Pericardium fibroblast (primary cell): Measurements from ENCODE around the gene PRKACA. TPM values are rescaled to one million over a fixed set of nuclear protein-coding genes. Genes with fewer than 3 reads are reported as not detected.

Source experiments
- total RNA-seq: library from RNA; depleted of rRNA; stranded (reverse); fragments of >200 nt; gene quantifications from 2 replicates; pipeline ENCODE4 v1.2.3, GENCODE V29; 2015

PRKACA gene
- total RNA-seq: 53.4 and 58.8 TPM in 2 replicates

DNA sequence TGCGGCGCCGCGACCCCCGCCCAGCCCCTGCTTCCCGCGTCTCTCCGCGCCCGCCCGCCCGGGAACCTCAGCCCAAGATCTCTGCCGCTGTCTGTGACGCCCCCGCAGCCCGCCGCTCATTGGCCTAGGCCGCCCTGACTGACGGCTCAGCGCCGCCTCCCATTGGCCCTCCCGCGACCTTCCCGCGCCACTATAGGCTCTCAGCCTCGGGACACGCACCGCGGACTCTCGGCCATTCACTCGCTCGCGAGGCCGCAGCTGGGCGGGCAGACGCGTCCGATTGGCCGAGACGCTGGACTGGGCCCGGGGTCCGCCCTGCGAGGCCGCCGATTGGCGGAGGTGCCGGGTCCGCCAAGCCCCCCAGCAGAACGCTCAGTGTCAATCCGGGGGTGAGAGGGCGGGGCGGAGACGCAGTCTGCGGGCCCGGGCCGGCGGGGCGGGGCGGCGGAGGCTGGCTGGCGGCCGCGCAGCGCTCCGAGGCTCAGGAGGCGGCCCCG, at the start of gene PRKACA:
Gene PRKACA (minus strand): TSS at position 95 of the 497 bp plus-strand sequence. CDS start 215 bp downstream, outside the sequence.

DNA sequence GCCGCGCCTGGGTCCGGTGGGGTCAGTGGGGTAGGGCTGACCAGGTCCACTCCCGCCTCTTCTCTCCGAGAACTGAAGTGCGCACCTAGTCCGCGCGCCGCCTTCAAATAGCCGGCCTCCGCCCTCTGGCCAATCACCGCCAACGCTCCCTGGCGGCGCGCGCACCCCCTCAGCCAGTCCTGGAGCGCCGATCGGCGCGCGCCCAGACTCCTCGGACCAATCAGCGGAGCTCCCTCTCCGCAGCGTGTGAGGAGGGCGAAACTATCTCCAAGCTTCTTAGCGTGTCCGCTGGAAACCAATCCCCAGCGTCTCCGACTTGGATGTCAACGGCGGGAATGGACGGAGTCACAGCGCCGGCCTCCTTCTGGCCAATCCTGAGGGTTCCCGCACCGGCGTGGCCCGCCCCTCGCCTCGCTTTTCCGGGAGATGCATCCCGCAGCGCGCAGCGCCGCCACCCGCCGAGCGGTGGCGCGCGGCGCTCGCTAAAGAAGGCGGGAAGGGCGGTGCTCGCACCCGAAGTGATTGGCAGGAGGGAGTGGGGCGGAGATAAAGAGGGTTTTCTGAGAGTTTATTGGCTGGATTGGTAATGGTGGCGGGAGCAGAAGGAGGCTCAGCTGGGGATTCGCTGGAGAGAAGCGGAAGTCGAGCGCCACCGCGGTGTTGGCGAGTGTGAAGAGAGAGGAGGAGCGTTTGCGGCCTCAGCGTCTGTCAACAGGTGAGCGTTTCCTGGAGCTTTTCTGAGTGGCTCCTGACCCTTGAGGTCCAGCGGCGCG, 19.1 kb upstream of the PRKACA start, which contains the start of gene ASF1B:
Gene ASF1B (minus strand): TSS at position 81 of the 773 bp plus-strand sequence. CDS start 133 bp downstream, outside the sequence.

DNA sequence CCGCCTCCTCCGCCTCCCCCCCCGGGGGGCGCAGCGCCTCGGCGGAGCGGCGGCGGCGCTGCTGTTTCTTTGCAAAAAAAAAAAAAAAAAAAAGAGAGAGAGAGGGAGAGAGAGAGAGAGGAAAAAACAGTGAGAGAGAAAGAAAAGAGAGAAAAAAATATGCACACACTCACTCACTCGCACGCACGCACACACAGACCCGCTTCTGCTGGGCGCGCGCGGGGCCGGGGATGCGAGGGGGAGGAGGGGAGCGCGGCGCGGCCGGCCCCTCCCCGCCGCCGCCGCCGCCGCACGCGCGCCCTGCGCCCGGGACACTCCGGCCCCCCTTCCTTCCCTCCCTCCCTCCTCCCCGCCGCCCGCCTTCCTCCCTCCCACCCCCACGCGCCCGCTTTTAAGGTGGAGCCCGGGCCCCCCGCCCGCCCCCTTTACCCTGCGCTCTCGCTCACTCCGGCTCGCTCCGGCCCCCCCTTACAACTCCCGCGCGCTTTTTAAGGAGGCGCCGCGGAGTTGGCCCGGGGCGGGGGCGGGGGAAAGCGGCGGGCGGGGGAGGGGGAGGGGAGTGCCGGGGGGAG, 27.0 kb downstream of the PRKACA start, which contains the start of gene SAMD1:
Gene SAMD1 (minus strand): TSS at position 243 of the 572 bp plus-strand sequence.

DNA sequence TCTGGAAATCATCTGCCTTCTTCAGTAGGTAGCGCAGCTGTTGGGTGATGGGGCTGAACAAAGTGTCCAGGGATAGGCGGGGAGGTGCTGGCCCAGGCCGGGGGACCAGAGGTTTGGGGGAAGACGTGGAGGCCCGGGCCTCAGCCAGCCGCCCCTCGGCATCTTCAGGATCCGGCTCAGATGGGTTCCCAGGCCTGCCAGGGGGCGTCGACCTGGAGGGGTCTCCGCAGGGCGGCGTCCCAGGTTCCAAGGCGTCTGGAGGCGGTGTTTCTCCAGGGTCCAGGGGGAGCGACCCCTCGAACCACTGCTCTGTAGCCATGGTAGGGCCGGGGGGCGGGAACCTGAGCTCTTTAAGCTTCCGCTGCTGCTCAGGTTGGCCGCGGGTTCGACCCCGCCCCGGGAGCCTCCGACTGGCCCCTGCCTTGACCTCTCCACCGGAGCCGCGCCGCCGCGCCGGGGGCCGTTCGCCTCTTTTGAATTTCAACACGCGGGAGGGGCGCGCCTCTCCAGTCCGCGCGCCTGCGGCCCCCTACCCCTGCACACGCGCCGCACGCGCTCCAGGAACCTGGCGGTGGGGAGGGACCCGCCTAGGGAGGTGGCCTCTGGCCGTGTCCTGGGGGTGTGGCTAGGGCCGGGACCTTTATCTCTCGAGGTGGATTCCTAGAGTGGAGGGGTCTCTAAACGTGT, 32.1 kb downstream of the PRKACA start, which contains the start of gene C19orf67:
Gene C19orf67 (minus strand): TSS at position 475 of the 687 bp plus-strand sequence. CDS start 156 bp downstream, at position 319.

DNA sequence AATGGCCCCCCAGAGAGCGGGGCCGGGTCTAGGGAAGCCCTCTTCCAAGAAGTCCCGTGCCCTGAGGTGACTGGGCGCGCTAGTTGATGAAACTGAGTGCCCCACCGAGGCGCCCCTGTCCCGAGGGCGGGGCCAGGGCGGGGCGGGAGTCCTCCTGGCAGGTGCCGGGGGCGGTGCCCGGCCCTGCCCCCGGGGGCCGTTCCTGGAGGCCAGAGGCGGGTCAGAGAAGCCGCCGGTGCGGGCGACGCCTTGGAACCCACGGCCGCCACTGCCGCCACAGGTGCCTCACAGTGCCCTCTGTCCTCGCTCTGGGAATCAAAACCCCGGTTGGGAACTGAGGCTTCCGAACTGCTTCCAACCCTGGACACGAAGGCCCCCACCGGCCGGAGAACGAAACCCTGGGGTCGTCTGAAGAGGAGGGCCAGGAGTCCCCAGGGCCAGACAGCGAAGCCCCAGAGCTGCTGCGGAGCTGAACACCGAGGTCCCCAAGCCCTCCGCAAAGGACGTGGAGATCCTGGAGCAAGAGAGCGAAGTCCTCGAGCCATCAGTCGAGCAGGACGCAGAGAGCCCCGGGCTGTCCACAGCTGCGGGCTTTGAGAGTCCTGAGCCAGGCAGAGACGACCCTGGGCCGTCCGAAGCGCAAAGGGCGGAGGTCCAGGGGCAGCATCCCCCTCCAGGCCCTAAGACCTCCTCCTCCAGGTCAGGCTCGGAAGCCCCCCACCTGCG, 44.9 kb downstream of the PRKACA start, which contains the start of gene MISP3:
Gene MISP3 (plus strand): TSS at position 252 of the 726 bp plus-strand sequence. CDS start 524 bp downstream, outside the sequence.

DNA sequence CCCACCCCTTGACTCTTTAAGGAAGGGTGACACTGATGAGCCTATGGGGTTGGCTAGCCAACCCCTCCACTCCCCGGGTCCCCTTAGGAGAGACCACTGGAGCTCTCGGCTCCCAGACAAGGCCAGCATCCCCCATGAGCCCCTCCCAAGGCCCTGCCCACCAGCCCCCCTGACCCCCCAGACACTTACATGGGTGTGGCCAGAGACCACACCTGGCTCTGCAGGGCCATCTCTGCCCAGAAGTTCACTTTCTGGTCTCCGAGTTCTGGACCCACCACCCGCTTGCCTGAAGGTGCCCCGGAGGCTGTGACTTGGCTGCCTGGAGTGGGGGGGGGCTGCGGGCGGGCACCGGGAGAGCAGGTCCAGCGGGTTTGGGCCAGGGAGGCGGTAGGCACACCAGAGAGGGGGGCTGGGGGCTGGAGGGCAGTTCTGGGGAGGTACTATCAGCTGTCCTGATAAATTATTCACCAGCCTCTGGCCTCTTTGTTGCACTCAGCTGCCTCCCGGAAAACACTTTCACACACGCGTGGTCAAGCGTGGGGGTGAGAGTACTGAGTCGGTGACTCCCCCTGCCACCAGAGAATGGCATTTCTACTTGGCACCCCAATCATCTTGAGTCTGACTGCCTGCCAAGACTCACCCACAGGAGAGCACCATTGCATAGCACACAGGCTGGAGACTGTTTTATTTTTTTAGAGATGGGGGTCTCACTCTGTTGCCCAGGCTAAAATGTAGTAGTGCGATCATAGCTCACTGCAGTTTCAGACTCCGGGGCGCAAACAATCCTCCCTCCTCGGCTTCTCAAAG, 55.6 kb downstream of the PRKACA start, which contains the start of gene PALM3:
Gene PALM3 (minus strand): TSS at position 326 of the 807 bp plus-strand sequence. CDS start 96 bp downstream, at position 230.

Other genes starting within 250 kb of the PRKACA start
- not detected in 2 replicates for gene NANOS3, start 240.6 kb downstream of the PRKACA start, total RNA-seq
- 0.09 TPM in 1 of 2 replicates, not detected in the other for gene BRME1, start 211.6 kb downstream of the PRKACA start, total RNA-seq
- 14.9 and 21.4 TPM in 2 replicates for gene CC2D1A, start 211.6 kb downstream of the PRKACA start, total RNA-seq
- gene PODNL1, start 179.3 kb downstream of the PRKACA start, total RNA-seq: 6.5 and 8.2 TPM in 2 replicates
- 15.1 and 20.4 TPM in 2 replicates for gene DCAF15, start 165.3 kb downstream of the PRKACA start, total RNA-seq
- 2.4 and 4.3 TPM in 2 replicates for gene RFX1, start 111.4 kb downstream of the PRKACA start, total RNA-seq
- not detected in 2 replicates for gene RLN3, start 89.6 kb downstream of the PRKACA start, total RNA-seq
- 0.47 and 0.60 TPM in 2 replicates for gene IL27RA, start 86.0 kb downstream of the PRKACA start, total RNA-seq
- not detected in 2 replicates for gene PALM3, start 55.7 kb downstream of the PRKACA start, total RNA-seq
- 0.35 and 1.2 TPM in 2 replicates for gene MISP3, start 45.0 kb downstream of the PRKACA start, total RNA-seq
- not detected in 2 replicates for gene C19orf67, start 32.0 kb downstream of the PRKACA start, total RNA-seq
- 28.6 and 29.1 TPM in 2 replicates for gene SAMD1, start 27.0 kb downstream of the PRKACA start, total RNA-seq
- gene ASF1B, start 18.8 kb upstream of the PRKACA start, total RNA-seq: 0.35 and 5.8 TPM in 2 replicates
- gene ADGRL1, start 88.4 kb upstream of the PRKACA start, total RNA-seq: 10.4 and 12.8 TPM in 2 replicates